ENCODE measurements around the gene KLF6. TPM values are rescaled to one million over a fixed set of nuclear protein-coding genes. Genes with fewer than 3 reads are reported as not detected.

The KLF6 gene
- total and polyA plus RNA-seq, 2 of the 4 experiments (the other 2 are of a cell fraction), result 69.0 to 123 TPM

DNA sequence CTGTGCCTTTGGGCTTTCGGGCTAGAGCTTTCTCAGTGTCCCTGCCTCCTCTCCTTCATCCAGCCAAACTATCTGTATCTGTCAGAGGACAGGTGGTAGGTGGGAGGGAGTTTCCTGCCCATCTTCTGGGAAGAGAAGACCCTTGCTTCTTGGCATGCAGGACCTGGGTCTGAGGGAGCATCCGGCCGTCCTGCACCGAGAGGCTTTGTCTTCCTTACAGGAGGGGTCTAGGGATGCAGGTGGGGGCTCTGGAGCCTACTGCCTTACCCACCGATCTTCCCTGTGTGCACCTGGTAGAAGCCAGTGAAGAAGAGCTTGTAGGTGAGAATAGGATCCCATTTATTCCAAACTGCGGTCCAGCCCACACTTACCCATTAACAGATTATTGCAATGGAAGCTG lies 5.8 kb upstream of the KLF6 start:
- Histone ChIP-seq H4K5ac (ENCODE audit: low read depth, low read length) (no peak overlapping the region), H3K18ac (ENCODE audit: low read depth, low read length) (no peak overlapping the region), H2BK15ac (ENCODE audit: low read depth, low read length) (no peak overlapping the region), H4K8ac (ENCODE audit: low read depth in 2 of 2, low read length in 2 of 2) (no peak overlapping the region), H2AK5ac (ENCODE audit: low read depth, low read length) (no peak overlapping the region), H2AFZ (replicated peaks; ENCODE audit: low read length, poor library complexity) (no peak overlapping the region), H2BK20ac (ENCODE audit: low read depth, low read length) (no peak overlapping the region), H2BK5ac (ENCODE audit: low read depth, low read length, poor library complexity, severe bottlenecking) (no peak overlapping the region), H3K9ac (ENCODE audit: low read depth, low read length) (no peak overlapping the region), H3K27me3 (ENCODE audit: control insufficient read depth, insufficient read depth, low read length) (no peaks in the 10 kb centered on the region), H3K4me3 (ENCODE audit: insufficient read depth, low read depth, low read length) (no peak overlapping the region), H3K23ac (ENCODE audit: low read depth, low read length) (no peak overlapping the region), H2AK9ac (replicated peaks; ENCODE audit: low read depth, low read length, poor library complexity) (no peak overlapping the region), H3K79me1 (ENCODE audit: low read depth in 1 of 2, low read length in 2 of 2) (peaks cover 3 to 8% of the 10 kb centered on the region in 2 experiments; a peak in 3 of 4 replicates), H4K20me1 (ENCODE audit: insufficient read depth, low read length) (no peaks in the 10 kb centered on the region), H3K9me1 (ENCODE audit: insufficient read depth, low read length) (peaks cover 6% of the 10 kb centered on the region), H3K14ac (replicated peaks; ENCODE audit: low read depth, low read length) (no peak overlapping the region), H3K4me1 (ENCODE audit: control insufficient read depth, insufficient read depth, low read length) (peaks cover 7% of the 10 kb centered on the region), H3K4me2 (ENCODE audit: low read depth, low read length) (no peak overlapping the region), H3K56ac (ENCODE audit: extremely low read depth, insufficient read depth, low read length) (no peak overlapping the region), H3K4ac (ENCODE audit: low read depth, low read length) (no peak overlapping the region), H3K27ac (ENCODE audit: insufficient read depth, low read length) (no peak overlapping the region), H3K36me3 (ENCODE audit: control insufficient read depth, insufficient read depth, low read length) (no peaks in the 10 kb centered on the region), H3K9me3 (ENCODE audit: control insufficient read depth, insufficient read depth, low read length) (peaks cover 10% of the 10 kb centered on the region), H4K91ac (ENCODE audit: insufficient read depth, low read depth, low read length) (no peak overlapping the region), H2BK120ac (ENCODE audit: low read depth, low read length) (no peak overlapping the region)
- in situ Hi-C loops (cut with MboI; ENCODE audit: low sequenced_read_pairs), result no loop called here
- ChIA-PET POLR2A (ENCODE audit: unreplicated experiment) (interaction anchor here (0.8 kb wide), 1 partner anchor 114 kb away, joined by 17 read pairs; no protein-coding TSS in a partner anchor), CTCF (no interaction called here)
- ATAC-seq (ENCODE audit: low read depth), result no peak
- TF ChIP-seq CHD1 (IDR thresholded peaks at IDR 0.05; ENCODE audit: low read depth, low read length), result no peak
- no peak for TF ChIP-seq RCOR1 (IDR thresholded peaks at IDR 0.05; ENCODE audit: insufficient replicate concordance, low read length)
- no peak for TF ChIP-seq FOS (IDR thresholded peaks at IDR 0.05; ENCODE audit: low read depth, low read length)
- TF ChIP-seq BHLHE40 (IDR thresholded peaks at IDR 0.05; ENCODE audit: low read depth, low read length), result no peak
- TF ChIP-seq, protein P1, sequence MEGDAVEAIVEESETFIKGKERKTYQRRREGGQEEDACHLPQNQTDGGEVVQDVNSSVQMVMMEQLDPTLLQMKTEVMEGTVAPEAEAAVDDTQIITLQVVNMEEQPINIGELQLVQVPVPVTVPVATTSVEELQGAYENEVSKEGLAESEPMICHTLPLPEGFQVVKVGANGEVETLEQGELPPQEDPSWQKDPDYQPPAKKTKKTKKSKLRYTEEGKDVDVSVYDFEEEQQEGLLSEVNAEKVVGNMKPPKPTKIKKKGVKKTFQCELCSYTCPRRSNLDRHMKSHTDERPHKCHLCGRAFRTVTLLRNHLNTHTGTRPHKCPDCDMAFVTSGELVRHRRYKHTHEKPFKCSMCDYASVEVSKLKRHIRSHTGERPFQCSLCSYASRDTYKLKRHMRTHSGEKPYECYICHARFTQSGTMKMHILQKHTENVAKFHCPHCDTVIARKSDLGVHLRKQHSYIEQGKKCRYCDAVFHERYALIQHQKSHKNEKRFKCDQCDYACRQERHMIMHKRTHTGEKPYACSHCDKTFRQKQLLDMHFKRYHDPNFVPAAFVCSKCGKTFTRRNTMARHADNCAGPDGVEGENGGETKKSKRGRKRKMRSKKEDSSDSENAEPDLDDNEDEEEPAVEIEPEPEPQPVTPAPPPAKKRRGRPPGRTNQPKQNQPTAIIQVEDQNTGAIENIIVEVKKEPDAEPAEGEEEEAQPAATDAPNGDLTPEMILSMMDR (conservative IDR thresholded peaks at IDR 0.05; ENCODE audit: low read depth, low read length), result no peak
- no peak for TF ChIP-seq SMC3 (IDR thresholded peaks at IDR 0.05; ENCODE audit: low read depth, low read length)
- no peak for TF ChIP-seq POLR2A (IDR thresholded peaks at IDR 0.05; ENCODE audit: low read depth, low read length)
- no peak for TF ChIP-seq MXI1 (IDR thresholded peaks at IDR 0.05; ENCODE audit: borderline replicate concordance, low read depth, low read length)
- TF ChIP-seq CEBPB (IDR thresholded peaks at IDR 0.05; ENCODE audit: low read depth, low read length), result no peak
- no peak for TF ChIP-seq MAZ (IDR thresholded peaks at IDR 0.05; ENCODE audit: borderline replicate concordance, low read depth, low read length)
- TF ChIP-seq, protein P2, sequence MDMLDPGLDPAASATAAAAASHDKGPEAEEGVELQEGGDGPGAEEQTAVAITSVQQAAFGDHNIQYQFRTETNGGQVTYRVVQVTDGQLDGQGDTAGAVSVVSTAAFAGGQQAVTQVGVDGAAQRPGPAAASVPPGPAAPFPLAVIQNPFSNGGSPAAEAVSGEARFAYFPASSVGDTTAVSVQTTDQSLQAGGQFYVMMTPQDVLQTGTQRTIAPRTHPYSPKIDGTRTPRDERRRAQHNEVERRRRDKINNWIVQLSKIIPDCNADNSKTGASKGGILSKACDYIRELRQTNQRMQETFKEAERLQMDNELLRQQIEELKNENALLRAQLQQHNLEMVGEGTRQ (IDR thresholded peaks at IDR 0.05; ENCODE audit: low read depth, low read length), result no peak
- intact Hi-C loops (cut with micrococcal nuclease), result no loop called here
- BruUV-seq (replicated peaks), result no TSS peak
- WGBS, 2 experiments (ENCODE audit: extremely low coverage in 2 of 2, insufficient read length in 1 of 2), result no CpG with 5 or more reads among the region's 6 CpGs
- no peak for DNase-seq
- dilution Hi-C loops (cut with HindIII; ENCODE audit: low sequenced_read_pairs, unreplicated experiment), result no loop called here
